NCI-H2171 treated with DMSO at 0.1 percent for 48 hours (cell line): ENCODE measurements around the gene MGAT4A.
"Not testable (repeated sequence)": the region's sequence is repeated elsewhere in the genome, so short reads cannot be mapped to it uniquely, and the experiment has no call there.

ENCODE experiments used
- DNase-seq: peaks from one replicate; lab custom pipeline; 2025; lab: John Stamatoyannopoulos, UW

Gene MGAT4A

GRCh38 chr2:98607104-98607503 lies 123.8 kb downstream of the MGAT4A start:
- DNase-seq: no peak

- no peak for DNase-seq
These were observed 124.5 kb downstream of the MGAT4A start for GRCh38 chr2:98606431-98606830.

GRCh38 chr2:98605076-98605475 lies 125.9 kb downstream of the MGAT4A start:
- peak; percentile 23 for DNase-seq

GRCh38 chr2:98604547-98604946 lies 126.4 kb downstream of the MGAT4A start:
- DNase-seq: peak; percentile 61

- peak; percentile 20 for DNase-seq
These were observed 129.3 kb downstream of the MGAT4A start for GRCh38 chr2:98601532-98602132.

- DNase-seq: no peak
These were observed 132.0 kb downstream of the MGAT4A start for GRCh38 chr2:98598781-98599428.

- DNase-seq: not testable (repeated sequence)
These were observed 136.3 kb downstream of the MGAT4A start for GRCh38 chr2:98594665-98595064.

- DNase-seq: no peak
These were observed 138.4 kb downstream of the MGAT4A start for GRCh38 chr2:98592565-98592964.

- DNase-seq: no peak
These were observed 141.4 kb downstream of the MGAT4A start for GRCh38 chr2:98589489-98589888.

GRCh38 chr2:98588880-98589431 lies 142.0 kb downstream of the MGAT4A start:
- peak; percentile 85 for DNase-seq

- peak; percentile 26 for DNase-seq
These were observed 144.3 kb downstream of the MGAT4A start for GRCh38 chr2:98586551-98587140.

- no peak for DNase-seq
These were observed 145.5 kb downstream of the MGAT4A start for GRCh38 chr2:98585386-98585785.

- DNase-seq: no peak
These were observed 146.9 kb downstream of the MGAT4A start for GRCh38 chr2:98583816-98584618.

- DNase-seq: no peak
These were observed 147.7 kb downstream of the MGAT4A start for GRCh38 chr2:98583276-98583675.

GRCh38 chr2:98582523-98582922 lies 148.4 kb downstream of the MGAT4A start:
- no peak for DNase-seq

- DNase-seq: no peak
These were observed 150.2 kb downstream of the MGAT4A start for GRCh38 chr2:98580656-98581284.

GRCh38 chr2:98579926-98580325 lies 151.0 kb downstream of the MGAT4A start:
- no peak for DNase-seq

GRCh38 chr2:98578231-98578630 lies 152.7 kb downstream of the MGAT4A start:
- DNase-seq: no peak

GRCh38 chr2:98577313-98577712 lies 153.6 kb downstream of the MGAT4A start:
- DNase-seq: no peak

GRCh38 chr2:98576666-98577312 lies 154.1 kb downstream of the MGAT4A start:
- no peak for DNase-seq

GRCh38 chr2:98573426-98573825 lies 157.5 kb downstream of the MGAT4A start:
- no peak for DNase-seq
